HG03442 (cell line): Measurements from ENCODE around the gene PLEKHN1.

Experiments used
- ATAC-seq: cut with Tn5 transposase; IDR thresholded peaks from one replicate; pipeline ENCODE4 v1.9.1; 2021; ENCODE audit warnings: mild to moderate bottlenecking, moderate library complexity; ENCODE audit not compliant: unreplicated experiment

PLEKHN1 gene

DNA sequence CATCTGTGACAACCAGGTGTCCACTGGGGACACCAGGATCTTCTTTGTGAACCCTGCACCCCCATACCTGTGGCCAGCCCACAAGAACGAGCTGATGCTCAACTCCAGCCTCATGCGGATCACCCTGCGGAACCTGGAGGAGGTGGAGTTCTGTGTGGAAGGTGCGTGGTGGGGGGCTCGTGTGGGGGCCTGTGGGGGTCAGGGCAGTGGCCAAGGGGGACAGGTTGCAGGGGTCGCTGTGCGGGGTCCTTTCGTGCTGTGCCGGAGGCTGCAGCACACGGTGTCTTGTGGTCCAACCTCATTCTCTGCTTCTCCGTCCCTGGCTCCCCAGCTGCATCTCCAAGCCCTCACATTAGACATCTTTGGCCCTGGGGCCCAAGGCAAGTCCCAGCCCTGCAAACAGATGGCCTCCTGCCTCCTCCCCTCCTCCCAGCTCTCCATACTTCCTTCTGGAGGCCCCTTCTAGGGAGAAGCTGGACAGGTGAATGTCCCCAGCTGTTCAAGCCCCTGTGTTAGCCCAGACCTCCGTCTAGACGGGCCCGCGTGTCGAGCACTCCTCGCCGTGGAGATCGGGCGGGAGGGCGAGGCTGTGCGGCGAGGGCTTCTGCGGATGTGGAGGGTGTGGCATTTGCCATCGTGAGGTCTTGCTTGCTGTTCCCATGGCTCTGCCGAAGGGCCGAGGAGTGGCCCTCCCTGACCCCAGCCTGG, 56.2 kb downstream of the PLEKHN1 start:
- ATAC-seq = no peak

DNA sequence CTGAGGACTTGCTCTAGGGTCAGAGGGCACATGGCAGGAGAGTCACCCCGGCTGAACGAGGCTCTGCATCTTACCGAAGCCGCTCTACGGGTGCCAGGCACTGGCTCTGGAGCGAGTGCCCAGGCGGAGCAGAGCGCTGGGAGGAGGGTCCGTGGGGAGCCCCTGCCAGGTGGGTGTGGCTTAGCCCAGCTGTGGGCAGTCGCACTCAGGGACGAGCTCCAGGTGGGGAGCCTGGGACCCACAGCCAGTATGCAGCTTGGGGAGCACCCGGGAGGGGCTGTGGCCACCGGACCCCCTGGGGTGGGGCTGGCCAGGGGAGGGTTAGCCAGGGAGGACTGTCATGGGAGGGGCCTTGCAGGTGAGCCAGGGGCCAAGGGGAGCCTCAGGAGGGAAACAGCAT, 57.4 kb downstream of the PLEKHN1 start:
- no peak for ATAC-seq

DNA sequence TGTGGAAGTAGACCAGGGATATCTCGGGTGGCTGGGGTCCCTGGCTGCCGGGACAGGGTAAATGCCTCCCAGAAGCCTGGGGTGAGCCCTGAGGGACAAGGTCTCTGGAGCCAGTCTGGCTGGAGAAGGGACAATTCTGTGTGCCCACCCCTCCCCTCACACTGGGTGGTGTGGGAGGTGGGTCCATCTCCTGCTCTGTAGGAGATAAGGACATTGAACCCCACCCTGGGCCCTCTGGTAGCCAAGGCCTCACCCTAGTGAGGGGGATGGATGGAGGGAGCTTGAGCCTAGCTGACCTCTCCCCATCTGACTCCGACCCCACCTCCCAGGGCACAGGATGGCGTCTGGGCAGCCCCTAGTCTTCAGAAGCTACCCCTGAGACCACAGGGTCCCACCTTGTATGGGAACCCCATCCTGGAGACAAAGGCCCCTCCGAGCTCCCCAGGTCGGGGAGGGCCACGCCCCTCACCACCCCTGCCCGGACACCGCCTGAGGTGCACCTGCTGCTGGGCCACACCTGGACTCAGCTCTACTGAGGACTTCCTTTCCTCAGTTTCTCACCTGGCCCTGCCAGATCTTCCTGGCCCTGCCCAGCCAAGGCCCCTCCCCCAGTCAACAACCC, 58.0 kb downstream of the PLEKHN1 start:
- ATAC-seq = no peak

DNA sequence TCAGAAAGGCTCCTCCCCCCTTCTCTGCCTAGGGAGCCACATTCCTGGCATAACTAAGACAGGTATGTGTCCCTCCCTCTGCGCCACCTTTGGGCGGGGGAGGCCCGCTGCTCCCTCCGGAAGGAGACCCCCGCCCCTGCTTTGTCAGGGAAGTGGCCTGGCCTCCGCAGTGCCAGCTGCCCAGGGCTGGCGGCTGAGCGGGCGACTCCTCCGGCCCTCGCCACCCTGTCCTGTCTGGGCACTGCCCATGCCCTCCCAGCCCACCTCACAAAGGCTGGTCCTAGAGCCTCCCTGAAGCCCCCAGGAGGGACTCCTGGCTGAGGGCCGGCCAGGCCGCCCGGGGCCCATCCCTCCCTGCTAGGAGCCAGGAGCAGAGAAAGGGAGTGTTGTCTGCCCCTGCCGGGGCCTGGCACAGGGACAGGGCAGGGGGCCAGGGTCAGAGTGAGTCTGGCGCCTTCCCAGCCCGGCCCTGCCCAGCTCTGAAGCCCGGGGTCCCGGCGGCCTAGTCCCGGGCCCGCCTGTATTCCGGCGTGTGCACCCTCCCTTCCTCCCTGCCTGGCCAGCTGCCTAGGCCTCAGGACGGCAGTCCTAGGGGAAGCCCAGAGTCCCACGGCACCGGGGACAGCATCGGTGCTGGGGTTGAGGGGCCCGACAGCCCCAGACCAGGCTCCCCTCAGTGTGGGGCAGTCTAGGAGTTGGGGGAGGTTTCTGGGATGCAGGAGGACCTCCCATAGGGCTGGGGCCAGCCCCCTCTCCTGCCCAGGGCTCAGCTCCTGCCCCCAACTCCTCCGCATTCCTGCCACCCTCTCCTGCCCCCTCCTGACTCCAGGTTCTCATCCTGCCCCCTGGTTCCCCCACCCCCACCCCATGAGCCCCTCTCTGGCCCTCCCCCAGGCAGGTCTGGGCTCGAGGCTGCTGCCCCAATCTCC, 58.8 kb downstream of the PLEKHN1 start:
- ATAC-seq = no peak
